Endothelial cell of umbilical vein (primary cell): ENCODE data around the gene GALNT4. TPM values are rescaled to one million over a fixed set of nuclear protein-coding genes. Genes with fewer than 3 reads are reported as not detected.

Source experiments
- BruUV-seq: library from RNA; stranded (reverse); fragments of 400-500 nt; replicated peaks from 2 replicates; lab custom pipeline; 2021; lab: Mats Ljungman, UMichigan
- CTCF ChIA-PET: fragments of 300-600, 350-600 bp; sonication (Branson Sonifier 250); formaldehyde crosslinking; loops from one replicate; lab custom pipeline; 2021; ENCODE audit warnings: antibody characterized with exemption, inconsistent platforms; lab: Charles Lee
- POLR2A ChIA-PET: fragments of 300-600, 350-600 bp; sonication (Branson Sonifier 250); formaldehyde crosslinking; loops from one replicate; lab custom pipeline; 2021; ENCODE audit warnings: antibody characterized with exemption, inconsistent platforms; lab: Charles Lee
- DNase-seq: peaks from one replicate; pipeline ENCODE4 v3.0.0-alpha.2; 2011; ENCODE audit warnings: low read depth, low spot score
- FAIRE-seq: peaks from 2 replicates; lab custom pipeline; 2011; peaks lifted over from hg19 to GRCh38; lab: Jason Lieb, UNC
- H2AFZ ChIP-seq: 2 replicates; pipeline ENCODE4 v1.6.0; 2012; ENCODE audit warnings: low read depth, low read length, control low read depth, inconsistent platforms
- H3K27ac ChIP-seq: 2 replicates; pipeline ENCODE4 v1.5.1; 2011; ENCODE audit warnings: low read depth, mild to moderate bottlenecking, control low read depth, low read length, moderate library complexity; ENCODE audit not compliant: insufficient read depth
- H3K27me3 ChIP-seq, 2 experiments: 2 replicates each; pipeline versions ENCODE4 v1.6.0 to v1.6.1; 2011; ENCODE audit warnings: low read length in 2 of 2, mixed read lengths in 1 of 2; ENCODE audit not compliant: control insufficient read depth in 2 of 2, insufficient read depth in 2 of 2
- H3K36me3 ChIP-seq, 2 experiments: 2 replicates in 1 of 2; 3 replicates in 1 of 2; pipeline ENCODE4 v1.5.1; 2011; ENCODE audit warnings: low read length in 2 of 2, mild to moderate bottlenecking in 1 of 2, moderate library complexity in 1 of 2; ENCODE audit not compliant: control insufficient read depth in 2 of 2, insufficient read depth in 2 of 2; ENCODE audit errors: extremely low read depth in 1 of 2
- H3K4me1 ChIP-seq: 3 replicates; pipeline ENCODE4 v1.5.1; 2011; ENCODE audit warnings: mild to moderate bottlenecking, low read length; ENCODE audit not compliant: control insufficient read depth, insufficient read depth; ENCODE audit errors: extremely low read depth
- H3K4me2 ChIP-seq: 2 replicates; pipeline ENCODE4 v1.6.1; 2011; ENCODE audit warnings: low read length, control low read depth, mixed read lengths; ENCODE audit not compliant: insufficient read depth
- H3K4me3 ChIP-seq, 3 experiments: fragments of 200-600 bp in 1 of 3; sonication (generic), shearing (Covaris generic) in 1 of 3; replicated peaks in 1 of 3; 2 replicates each; pipeline ENCODE4 v1.5.1; 2011 to 2016; ENCODE audit warnings: control low read depth in 3 of 3, low read length in 3 of 3, mild to moderate bottlenecking in 2 of 3, inconsistent platforms in 1 of 3, low read depth in 1 of 3, moderate library complexity in 1 of 3; ENCODE audit not compliant: insufficient read depth in 1 of 3
- H3K79me2 ChIP-seq: 2 replicates; pipeline ENCODE4 v1.6.0; 2012; ENCODE audit warnings: low read length, inconsistent platforms; ENCODE audit not compliant: control insufficient read depth, insufficient read depth
- H3K9ac ChIP-seq: replicated peaks from 2 replicates; pipeline ENCODE3; 2011; ENCODE audit warnings: low read length, control low read depth; ENCODE audit not compliant: insufficient read depth; ENCODE audit errors: extremely low read depth
- H3K9me1 ChIP-seq: replicated peaks from 3 replicates; pipeline ENCODE4 v1.6.0; 2011; ENCODE audit warnings: mild to moderate bottlenecking, low read length; ENCODE audit not compliant: control insufficient read depth, insufficient read depth; ENCODE audit errors: extremely low read depth
- H3K9me3 ChIP-seq: replicated peaks from 2 replicates; pipeline ENCODE4 v1.5.1; 2012; ENCODE audit warnings: low read length, inconsistent platforms; ENCODE audit not compliant: control insufficient read depth, insufficient read depth
- H4K20me1 ChIP-seq: replicated peaks from 2 replicates; pipeline ENCODE3; 2011; ENCODE audit warnings: mild to moderate bottlenecking, low read length; ENCODE audit not compliant: control insufficient read depth, insufficient read depth; ENCODE audit errors: extremely low read depth
- CTCF ChIP-seq, 2 donors: IDR thresholded peaks; 1 replicate in 1 of 2; 2 replicates in 1 of 2; pipeline ENCODE4 v1.5.1; 2011; ENCODE audit warnings: low read length in 2 of 2, mild to moderate bottlenecking in 2 of 2, moderate library complexity in 2 of 2, control low read depth in 1 of 2, inconsistent platforms in 1 of 2, low read depth in 1 of 2; ENCODE audit not compliant: insufficient read depth in 1 of 2; ENCODE audit errors: extremely low read depth in 1 of 2
- EZH2 ChIP-seq: IDR thresholded peaks from 2 replicates; pipeline ENCODE4 v1.6.1; 2012; ENCODE audit warnings: borderline replicate concordance, low read depth, mild to moderate bottlenecking, moderate library complexity, low read length, inconsistent platforms; ENCODE audit not compliant: severe bottlenecking
- GATA2 ChIP-seq: IDR thresholded peaks from 2 replicates; pipeline ENCODE4 v1.7.0; 2011; ENCODE audit warnings: low read depth, mild to moderate bottlenecking, moderate library complexity, mixed read lengths, low read length; ENCODE audit not compliant: insufficient read length, insufficient read depth
- JUN ChIP-seq: IDR thresholded peaks from 2 replicates; pipeline ENCODE4 v1.6.1; 2011; ENCODE audit warnings: borderline replicate concordance, low read depth; ENCODE audit not compliant: insufficient read length, insufficient read depth
- MAX ChIP-seq: IDR thresholded peaks from 2 replicates; pipeline ENCODE4 v1.6.1; 2011; ENCODE audit not compliant: insufficient read depth, insufficient read length
- MYC ChIP-seq: IDR thresholded peaks from one replicate; pipeline ENCODE4 v1.6.1; 2011; ENCODE audit warnings: mild to moderate bottlenecking, low read depth, low read length
- POLR2A ChIP-seq: IDR thresholded peaks from 2 replicates; pipeline ENCODE4 v1.6.1; 2012; ENCODE audit warnings: low read depth, mild to moderate bottlenecking, control low read depth, low read length
- POLR2AphosphoS5 ChIP-seq: IDR thresholded peaks from 2 replicates; pipeline ENCODE4 v1.6.1; 2012; ENCODE audit warnings: low read depth, mild to moderate bottlenecking, control low read depth, low read length, moderate library complexity; ENCODE audit not compliant: insufficient read depth
- dilution Hi-C: fragments of 300-500 bp; cut with MboI; formaldehyde crosslinking; loops from one replicate; pipeline ENCODE4 v1.15.0; 2019; ENCODE audit warnings: low sequenced_read_pairs; ENCODE audit not compliant: extremely low pct_ligation_motif_present
- intact Hi-C: fragments of 100-400 bp; cut with micrococcal nuclease; formaldehyde crosslinking; loops from one replicate; pipeline ENCODE4 v1.10.0; 2022
- polyA plus RNA-seq, 4 experiments: library from polyadenylated mRNA; depleted of rRNA in 3 of 4; stranded (reverse) in 3 of 4; unstranded in 1 of 4; fragments of >200 nt; gene quantifications; 2 replicates each; pipeline versions ENCODE4 v1.2.1 to v1.2.3, GENCODE V29; 2011 to 2012; ENCODE audit warnings: missing spikeins in 1 of 4
- total RNA-seq: library from RNA; stranded (reverse); gene quantifications from 2 replicates; pipeline ENCODE4 v1.2.3, GENCODE V29; 2021

Gene GALNT4
- total and polyA plus RNA-seq, 2 donors (not counting 3 experiments of a cell fraction or from before 2014, with no cell fraction given) = 2.0 to 9.8 TPM

- peaks cover 28% of the 10 kb centered on the region for H3K79me2 ChIP-seq
Observed at GRCh38 chr12:89517720-89518119, 6.9 kb downstream of the GALNT4 start.

More at GRCh38 chr12:89517720-89518119, 6.9 kb downstream of the GALNT4 start:
- Histone ChIP-seq H3K9ac (no peak overlapping the region), H3K9me1 (no peaks in the 10 kb centered on the region), H3K4me2 (no peak overlapping the region), H3K4me1 (peaks cover 12% of the 10 kb centered on the region), H3K27me3 (no peaks in the 10 kb centered on the region), H3K9me3 (no peaks in the 10 kb centered on the region), H3K27ac (no peak overlapping the region), H4K20me1 (no peaks in the 10 kb centered on the region), H3K4me3 (no peak overlapping the region), H2AFZ (no peak overlapping the region), H3K36me3 (no peaks in the 10 kb centered on the region)
- CTCF ChIA-PET = no interaction called here
- dilution Hi-C loops = no loop called here
- DNase-seq (no peak), FAIRE-seq (no peak)
- intact Hi-C loops = no loop called here
- POLR2A ChIA-PET = no interaction called here
- TF ChIP-seq MYC (no peak), MAX (no peak), JUN (no peak), GATA2 (no peak), POLR2AphosphoS5 (no peak), POLR2A (no peak), CTCF (IDR thresholded peaks at IDR 0.05; ENCODE audit: extremely low read depth in 1 of 2, insufficient read depth in 1 of 2, low read depth in 1 of 2, low read length in 2 of 2) (no peak), EZH2 (no peak)
- no TSS peak for BruUV-seq
